Mononuclear cell (primary cell): ENCODE results near the gene SOX13. TPM values are rescaled to one million over a fixed set of nuclear protein-coding genes. Genes with fewer than 3 reads are reported as not detected.

Source experiments
- H3K27me3 ChIP-seq: 2 replicates; pipeline ENCODE4 v1.6.0; 2011; ENCODE audit warnings: low read length, control low read depth; ENCODE audit not compliant: insufficient read depth
- H3K4me1 ChIP-seq: 2 replicates; pipeline ENCODE4 v1.5.1; 2011; ENCODE audit warnings: mild to moderate bottlenecking, low read length, control low read depth; ENCODE audit not compliant: insufficient read depth
- H3K4me3 ChIP-seq: 2 replicates; pipeline ENCODE4 v1.5.1; 2011; ENCODE audit warnings: mild to moderate bottlenecking, low read length, moderate library complexity
- H3K9me3 ChIP-seq: 2 replicates; pipeline ENCODE4 v1.5.1; 2011; ENCODE audit warnings: low read depth, mild to moderate bottlenecking, control low read depth, low read length
- total RNA-seq: library from RNA; depleted of rRNA; stranded (reverse); fragments of >200 nt; gene quantifications from one replicate; pipeline ENCODE4 v1.2.3, GENCODE V29; 2012

SOX13 gene
- total RNA-seq, 1 donor: 0.42 TPM

DNA sequence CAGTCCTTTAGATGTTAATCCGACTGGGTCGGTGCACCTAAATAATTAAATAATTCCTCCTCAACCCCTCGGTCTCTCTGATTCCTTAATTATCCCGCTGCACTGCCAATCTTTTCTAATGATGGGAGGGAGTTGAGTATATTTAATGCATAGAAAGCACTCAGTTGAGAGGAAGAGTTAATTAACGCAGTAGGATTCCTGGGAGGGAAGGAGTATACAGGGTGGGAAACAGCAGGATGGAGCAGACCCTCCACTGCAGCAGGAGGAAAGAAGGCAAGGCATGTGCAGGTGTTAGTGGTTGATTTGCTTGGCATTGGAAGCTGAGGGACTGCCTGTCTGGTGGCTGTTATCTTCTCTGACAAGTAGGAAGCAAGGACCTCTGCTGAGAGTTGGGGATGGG, 103.1 kb downstream of the SOX13 start:
- Histone ChIP-seq H3K9me3 (no peaks in the 10 kb centered on the region), H3K4me1 (no peaks in the 10 kb centered on the region), H3K27me3 (no peaks in the 10 kb centered on the region)

DNA sequence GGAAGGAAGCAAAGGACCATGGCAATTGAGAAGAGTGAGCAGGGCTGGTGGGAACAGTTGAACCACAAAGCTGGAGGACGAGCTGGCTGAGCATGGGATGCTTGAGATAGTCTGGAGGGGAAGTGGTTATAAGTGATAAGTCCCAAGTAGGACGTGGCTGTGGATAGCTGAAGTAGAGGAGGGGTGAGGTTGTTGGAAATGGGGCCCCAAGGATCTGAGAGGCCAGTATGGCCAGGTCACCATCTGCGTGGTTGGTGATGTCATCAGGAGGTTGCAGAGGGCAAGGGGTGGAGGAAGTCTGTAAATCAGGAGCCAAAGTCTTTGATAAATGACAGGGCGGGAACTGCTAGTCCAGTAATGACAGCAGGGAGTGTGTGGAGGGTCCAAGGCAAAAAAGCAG, 104.2 kb downstream of the SOX13 start:
- Histone ChIP-seq H3K4me3 (no peak overlapping the region), H3K27me3 (no peaks in the 10 kb centered on the region), H3K9me3 (no peaks in the 10 kb centered on the region), H3K4me1 (no peaks in the 10 kb centered on the region)

More for the DNA sequence above, 103.1 kb downstream of the SOX13 start:
- H3K4me3 ChIP-seq: no peak overlapping the region

Other genes with a start within 250 kb of the SOX13 start
- gene SNRPE, start 211.5 kb upstream of the SOX13 start, total RNA-seq: 51.1 TPM
- gene ETNK2, start 78.9 kb downstream of the SOX13 start, total RNA-seq: 3.0 TPM
- not detected for gene REN, start 93.2 kb downstream of the SOX13 start, total RNA-seq
- not detected for gene KISS1, start 123.4 kb downstream of the SOX13 start, total RNA-seq
- not detected for gene GOLT1A, start 140.9 kb downstream of the SOX13 start, total RNA-seq